ENCODE results near the gene ENAM. TPM values are rescaled to one million over a fixed set of nuclear protein-coding genes. Genes with fewer than 3 reads are reported as not detected.

The ENAM gene
- total and polyA plus RNA-seq, 2 experiments from 2014 or later, result not detected

GRCh38 chr4:70589785-70590184 is 38.8 kb upstream of the ENAM start:
- Mint-ChIP-seq H3K27me3 (ENCODE audit: insufficient read depth, low read depth, poor library complexity) (no peaks in the 10 kb centered on the region), H3K9me3 (no peaks in the 10 kb centered on the region), H3K36me3 (ENCODE audit: low read depth) (no peaks in the 10 kb centered on the region), H3K4me3 (no peak overlapping the region), H3K4me1 (no peaks in the 10 kb centered on the region), H3K27ac (no peak overlapping the region)
- Histone ChIP-seq H3K4me3 (no peak overlapping the region), H3K27me3 (ENCODE audit: insufficient read depth) (no peaks in the 10 kb centered on the region), H3K36me3 (ENCODE audit: insufficient read depth) (no peaks in the 10 kb centered on the region), H3K27ac (ENCODE audit: low read depth) (no peak overlapping the region), H3F3A (replicated peaks; ENCODE audit: low read depth) (no peaks in the 10 kb centered on the region), H4K20me1 (replicated peaks; ENCODE audit: insufficient read depth) (no peaks in the 10 kb centered on the region), H3K4me1 (ENCODE audit: insufficient read depth) (no peaks in the 10 kb centered on the region), H2AFZ (no peak overlapping the region), H3K4me2 (no peak overlapping the region), H3K79me2 (replicated peaks; ENCODE audit: insufficient read depth) (no peaks in the 10 kb centered on the region), H3K9me2 (ENCODE audit: insufficient read depth) (no peaks in the 10 kb centered on the region)
- DNase-seq (ENCODE audit: low spot score) (no peak), ATAC-seq (no peak)
- no peak for TF ChIP-seq CREB1 (CRISPR knock-in tag; IDR thresholded peaks at IDR 0.05; ENCODE audit: low read depth)
- TF ChIP-seq, protein P1, sequence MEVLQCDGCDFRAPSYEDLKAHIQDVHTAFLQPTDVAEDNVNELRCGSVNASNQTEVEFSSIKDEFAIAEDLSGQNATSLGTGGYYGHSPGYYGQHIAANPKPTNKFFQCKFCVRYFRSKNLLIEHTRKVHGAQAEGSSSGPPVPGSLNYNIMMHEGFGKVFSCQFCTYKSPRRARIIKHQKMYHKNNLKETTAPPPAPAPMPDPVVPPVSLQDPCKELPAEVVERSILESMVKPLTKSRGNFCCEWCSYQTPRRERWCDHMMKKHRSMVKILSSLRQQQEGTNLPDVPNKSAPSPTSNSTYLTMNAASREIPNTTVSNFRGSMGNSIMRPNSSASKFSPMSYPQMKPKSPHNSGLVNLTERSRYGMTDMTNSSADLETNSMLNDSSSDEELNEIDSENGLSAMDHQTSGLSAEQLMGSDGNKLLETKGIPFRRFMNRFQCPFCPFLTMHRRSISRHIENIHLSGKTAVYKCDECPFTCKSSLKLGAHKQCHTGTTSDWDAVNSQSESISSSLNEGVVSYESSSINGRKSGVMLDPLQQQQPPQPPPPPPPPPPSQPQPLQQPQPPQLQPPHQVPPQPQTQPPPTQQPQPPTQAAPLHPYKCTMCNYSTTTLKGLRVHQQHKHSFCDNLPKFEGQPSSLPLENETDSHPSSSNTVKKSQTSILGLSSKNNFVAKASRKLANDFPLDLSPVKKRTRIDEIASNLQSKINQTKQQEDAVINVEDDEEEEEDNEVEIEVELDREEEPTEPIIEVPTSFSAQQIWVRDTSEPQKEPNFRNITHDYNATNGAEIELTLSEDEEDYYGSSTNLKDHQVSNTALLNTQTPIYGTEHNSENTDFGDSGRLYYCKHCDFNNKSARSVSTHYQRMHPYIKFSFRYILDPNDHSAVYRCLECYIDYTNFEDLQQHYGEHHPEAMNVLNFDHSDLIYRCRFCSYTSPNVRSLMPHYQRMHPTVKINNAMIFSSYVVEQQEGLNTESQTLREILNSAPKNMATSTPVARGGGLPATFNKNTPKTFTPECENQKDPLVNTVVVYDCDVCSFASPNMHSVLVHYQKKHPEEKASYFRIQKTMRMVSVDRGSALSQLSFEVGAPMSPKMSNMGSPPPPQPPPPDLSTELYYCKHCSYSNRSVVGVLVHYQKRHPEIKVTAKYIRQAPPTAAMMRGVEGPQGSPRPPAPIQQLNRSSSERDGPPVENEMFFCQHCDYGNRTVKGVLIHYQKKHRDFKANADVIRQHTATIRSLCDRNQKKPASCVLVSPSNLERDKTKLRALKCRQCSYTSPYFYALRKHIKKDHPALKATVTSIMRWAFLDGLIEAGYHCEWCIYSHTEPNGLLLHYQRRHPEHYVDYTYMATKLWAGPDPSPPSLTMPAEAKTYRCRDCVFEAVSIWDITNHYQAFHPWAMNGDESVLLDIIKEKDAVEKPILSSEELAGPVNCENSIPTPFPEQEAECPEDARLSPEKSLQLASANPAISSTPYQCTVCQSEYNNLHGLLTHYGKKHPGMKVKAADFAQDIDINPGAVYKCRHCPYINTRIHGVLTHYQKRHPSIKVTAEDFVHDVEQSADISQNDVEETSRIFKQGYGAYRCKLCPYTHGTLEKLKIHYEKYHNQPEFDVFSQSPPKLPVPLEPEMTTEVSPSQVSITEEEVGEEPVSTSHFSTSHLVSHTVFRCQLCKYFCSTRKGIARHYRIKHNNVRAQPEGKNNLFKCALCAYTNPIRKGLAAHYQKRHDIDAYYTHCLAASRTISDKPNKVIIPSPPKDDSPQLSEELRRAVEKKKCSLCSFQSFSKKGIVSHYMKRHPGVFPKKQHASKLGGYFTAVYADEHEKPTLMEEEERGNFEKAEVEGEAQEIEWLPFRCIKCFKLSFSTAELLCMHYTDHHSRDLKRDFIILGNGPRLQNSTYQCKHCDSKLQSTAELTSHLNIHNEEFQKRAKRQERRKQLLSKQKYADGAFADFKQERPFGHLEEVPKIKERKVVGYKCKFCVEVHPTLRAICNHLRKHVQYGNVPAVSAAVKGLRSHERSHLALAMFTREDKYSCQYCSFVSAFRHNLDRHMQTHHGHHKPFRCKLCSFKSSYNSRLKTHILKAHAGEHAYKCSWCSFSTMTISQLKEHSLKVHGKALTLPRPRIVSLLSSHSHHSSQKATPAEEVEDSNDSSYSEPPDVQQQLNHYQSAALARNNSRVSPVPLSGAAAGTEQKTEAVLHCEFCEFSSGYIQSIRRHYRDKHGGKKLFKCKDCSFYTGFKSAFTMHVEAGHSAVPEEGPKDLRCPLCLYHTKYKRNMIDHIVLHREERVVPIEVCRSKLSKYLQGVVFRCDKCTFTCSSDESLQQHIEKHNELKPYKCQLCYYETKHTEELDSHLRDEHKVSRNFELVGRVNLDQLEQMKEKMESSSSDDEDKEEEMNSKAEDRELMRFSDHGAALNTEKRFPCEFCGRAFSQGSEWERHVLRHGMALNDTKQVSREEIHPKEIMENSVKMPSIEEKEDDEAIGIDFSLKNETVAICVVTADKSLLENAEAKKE (CRISPR knock-in tag; IDR thresholded peaks at IDR 0.05), result no peak
- TF ChIP-seq EZH2 (IDR thresholded peaks at IDR 0.05; ENCODE audit: low read depth, unreplicated experiment), result no peak
- no peak for TF ChIP-seq JUNB (IDR thresholded peaks at IDR 0.05; ENCODE audit: unreplicated experiment)
- TF ChIP-seq EZH2phosphoT487 (IDR thresholded peaks at IDR 0.05; ENCODE audit: unreplicated experiment), result no peak
- no peak for TF ChIP-seq ETS1 (IDR thresholded peaks at IDR 0.05)
- TF ChIP-seq, protein P2, sequence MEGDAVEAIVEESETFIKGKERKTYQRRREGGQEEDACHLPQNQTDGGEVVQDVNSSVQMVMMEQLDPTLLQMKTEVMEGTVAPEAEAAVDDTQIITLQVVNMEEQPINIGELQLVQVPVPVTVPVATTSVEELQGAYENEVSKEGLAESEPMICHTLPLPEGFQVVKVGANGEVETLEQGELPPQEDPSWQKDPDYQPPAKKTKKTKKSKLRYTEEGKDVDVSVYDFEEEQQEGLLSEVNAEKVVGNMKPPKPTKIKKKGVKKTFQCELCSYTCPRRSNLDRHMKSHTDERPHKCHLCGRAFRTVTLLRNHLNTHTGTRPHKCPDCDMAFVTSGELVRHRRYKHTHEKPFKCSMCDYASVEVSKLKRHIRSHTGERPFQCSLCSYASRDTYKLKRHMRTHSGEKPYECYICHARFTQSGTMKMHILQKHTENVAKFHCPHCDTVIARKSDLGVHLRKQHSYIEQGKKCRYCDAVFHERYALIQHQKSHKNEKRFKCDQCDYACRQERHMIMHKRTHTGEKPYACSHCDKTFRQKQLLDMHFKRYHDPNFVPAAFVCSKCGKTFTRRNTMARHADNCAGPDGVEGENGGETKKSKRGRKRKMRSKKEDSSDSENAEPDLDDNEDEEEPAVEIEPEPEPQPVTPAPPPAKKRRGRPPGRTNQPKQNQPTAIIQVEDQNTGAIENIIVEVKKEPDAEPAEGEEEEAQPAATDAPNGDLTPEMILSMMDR (conservative IDR thresholded peaks at IDR 0.05; ENCODE audit: low read depth in 2 of 2), result no peak
- TF ChIP-seq STAT1 (IDR thresholded peaks at IDR 0.05; ENCODE audit: unreplicated experiment), result no peak
- TF ChIP-seq NANOG (IDR thresholded peaks at IDR 0.05; ENCODE audit: borderline replicate concordance), result no peak
- TF ChIP-seq POLR2AphosphoS5 (IDR thresholded peaks at IDR 0.05; ENCODE audit: low read depth), result no peak
- TF ChIP-seq ZNF331 (CRISPR knock-in tag; IDR thresholded peaks at IDR 0.05; ENCODE audit: low read depth), result no peak
